GM18520 (cell line): ENCODE results near the gene NSUN2.
"Not testable (repeated sequence)": the region's sequence is repeated elsewhere in the genome, so short reads cannot be mapped to it uniquely, and the experiment has no call there.

ENCODE experiments used
- ATAC-seq: cut with Tn5 transposase; IDR thresholded peaks from one replicate; pipeline ENCODE4 v1.9.1; 2021; ENCODE audit not compliant: unreplicated experiment

NSUN2 gene

GRCh38 chr5:6645571-6646362 is 12.9 kb upstream of the NSUN2 start:
- ATAC-seq, result not testable (repeated sequence)

DNA sequence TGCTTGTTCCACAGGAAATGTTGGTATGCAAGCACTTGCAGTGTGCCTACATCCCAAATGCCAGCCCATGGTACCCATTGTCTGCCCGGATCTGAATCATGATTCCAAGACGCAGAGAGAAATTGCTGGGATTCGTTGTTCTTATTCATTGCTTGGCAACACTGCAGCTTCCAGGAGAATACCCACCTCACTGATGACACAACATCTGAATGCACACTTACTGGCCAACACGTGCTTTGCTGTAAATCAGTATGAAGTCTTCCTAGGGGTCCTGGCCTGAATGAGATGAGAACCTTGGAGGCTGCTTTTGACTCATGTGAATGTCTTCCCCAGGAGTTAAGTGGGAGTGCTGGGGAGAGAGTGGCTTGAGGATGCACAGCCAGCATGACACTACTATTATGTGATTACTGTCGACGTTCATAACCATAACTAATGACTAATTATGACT is 12.0 kb upstream of the NSUN2 start:
- no peak for ATAC-seq

DNA sequence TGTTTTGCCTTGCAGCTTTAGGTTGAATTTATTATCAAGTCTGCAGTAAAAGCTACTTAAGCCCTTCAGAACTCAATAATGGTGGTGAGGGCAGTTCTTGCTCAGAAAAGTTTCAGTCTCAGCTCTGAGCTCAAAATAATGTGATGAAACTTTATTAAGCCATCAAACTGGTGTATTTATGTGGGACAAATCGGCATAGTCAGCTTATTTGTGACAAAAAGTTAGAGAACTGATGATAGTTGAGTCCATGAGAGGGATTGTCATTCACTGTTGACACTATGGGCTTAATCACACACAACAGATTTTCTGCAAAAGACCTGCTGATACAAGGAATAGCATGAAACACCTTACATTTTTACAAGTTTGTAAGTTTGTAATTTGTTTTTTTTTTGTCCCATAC is 9.8 kb upstream of the NSUN2 start:
- no peak for ATAC-seq

DNA sequence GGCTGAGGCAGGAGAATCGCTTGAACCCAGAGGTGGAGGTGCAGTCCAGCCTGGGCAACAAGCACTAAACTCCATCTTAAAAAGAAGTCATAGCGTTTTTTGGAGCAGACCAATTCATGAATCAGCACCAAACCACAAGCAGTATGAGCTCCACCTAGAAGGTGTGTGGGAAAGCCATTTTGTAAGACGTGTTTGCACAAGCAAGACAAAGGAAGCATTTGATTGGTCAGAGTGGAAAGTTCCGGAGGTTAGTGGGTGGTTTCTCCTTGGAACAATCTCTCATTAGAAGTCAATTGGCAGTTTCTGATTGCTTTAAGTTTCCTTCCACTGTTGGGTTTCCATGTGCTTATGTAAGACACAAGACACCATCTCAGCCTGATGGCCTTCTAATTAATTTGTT is 5.4 kb upstream of the NSUN2 start:
- ATAC-seq, result no peak

DNA sequence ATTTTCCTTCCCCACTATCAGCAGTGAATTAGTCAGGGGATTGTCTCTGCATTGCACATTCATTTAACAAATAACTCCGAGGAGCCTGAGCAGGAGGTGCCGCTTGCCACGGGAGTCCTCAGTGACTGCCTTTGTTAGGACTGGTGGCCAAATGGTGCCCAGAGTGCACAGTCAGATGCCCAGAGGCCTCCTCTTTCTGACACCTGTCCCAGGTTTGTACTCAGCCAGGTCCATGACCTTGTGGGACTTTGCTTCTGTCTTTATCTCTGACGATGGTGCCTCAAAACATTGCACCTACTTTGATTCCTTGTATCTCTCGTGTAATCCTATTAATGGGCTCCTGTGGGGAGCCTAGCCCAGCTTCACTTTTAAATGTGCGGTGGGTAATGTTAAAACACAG is 4.7 kb upstream of the NSUN2 start:
- no peak for ATAC-seq

DNA sequence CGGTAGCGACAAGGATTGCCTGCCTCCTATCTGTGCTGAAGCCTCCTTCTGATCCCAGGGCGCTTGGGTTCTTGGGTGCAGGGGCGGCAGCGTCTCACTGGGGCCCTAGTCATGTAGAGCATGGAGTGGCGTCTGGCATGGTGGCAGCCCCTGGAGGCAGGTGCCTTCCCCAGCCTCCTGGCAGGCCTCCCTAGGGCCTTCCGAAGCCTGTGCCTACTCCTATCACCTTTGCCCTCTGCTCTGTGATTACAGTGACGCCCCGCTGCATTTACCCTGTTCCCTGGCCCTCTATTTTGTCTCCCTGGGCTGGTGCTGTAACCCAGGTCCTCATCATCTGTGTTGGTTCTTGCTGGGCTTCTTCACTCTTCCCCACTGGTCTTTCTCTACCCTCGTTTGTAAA is 4.2 kb upstream of the NSUN2 start:
- no peak for ATAC-seq

GRCh38 chr5:6636293-6636692 is 3.4 kb upstream of the NSUN2 start:
- no peak for ATAC-seq

DNA sequence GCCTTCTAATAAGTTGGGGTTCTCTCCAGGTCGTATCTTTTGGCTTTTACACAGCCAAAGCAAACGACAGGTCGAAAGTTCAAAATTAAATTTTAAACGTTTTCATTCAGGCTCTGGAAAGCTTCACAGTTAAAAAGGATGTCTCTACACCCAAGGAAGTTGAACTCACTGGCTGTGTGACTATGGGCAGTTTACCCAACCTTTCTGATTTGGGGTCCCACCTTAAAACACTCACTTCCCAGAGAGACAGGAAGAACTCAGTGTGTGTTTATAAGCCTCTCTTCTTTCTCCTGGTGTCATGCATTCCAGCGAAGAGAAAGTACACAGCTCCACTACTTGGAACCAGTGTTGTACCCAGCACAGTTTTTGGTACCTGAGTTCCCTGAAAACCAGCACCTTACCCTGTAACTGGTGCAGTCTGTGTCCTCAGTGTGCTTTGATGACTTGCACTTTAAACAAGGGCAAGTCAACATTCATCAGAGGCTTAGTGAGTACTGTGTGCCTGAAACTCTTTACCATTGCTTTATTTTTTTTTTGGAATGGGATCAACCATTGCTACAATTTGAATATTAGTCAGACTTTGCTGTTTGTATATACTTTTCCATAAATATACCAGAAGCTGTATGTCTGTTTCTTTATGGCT is 2.1 kb upstream of the NSUN2 start:
- ATAC-seq, result no peak

GRCh38 chr5:6634306-6634705 is 1.5 kb upstream of the NSUN2 start:
- ATAC-seq, result no peak

- peak; percentile 45 for ATAC-seq
Measured at GRCh38 chr5:6633469-6634245, 813 bp upstream of the NSUN2 start.

GRCh38 chr5:6632324-6632887 is 438 bp downstream of the NSUN2 start:
- ATAC-seq, result peak; percentile 15

- ATAC-seq, result no peak
Measured at GRCh38 chr5:6631441-6631840, 1.4 kb downstream of the NSUN2 start.

DNA sequence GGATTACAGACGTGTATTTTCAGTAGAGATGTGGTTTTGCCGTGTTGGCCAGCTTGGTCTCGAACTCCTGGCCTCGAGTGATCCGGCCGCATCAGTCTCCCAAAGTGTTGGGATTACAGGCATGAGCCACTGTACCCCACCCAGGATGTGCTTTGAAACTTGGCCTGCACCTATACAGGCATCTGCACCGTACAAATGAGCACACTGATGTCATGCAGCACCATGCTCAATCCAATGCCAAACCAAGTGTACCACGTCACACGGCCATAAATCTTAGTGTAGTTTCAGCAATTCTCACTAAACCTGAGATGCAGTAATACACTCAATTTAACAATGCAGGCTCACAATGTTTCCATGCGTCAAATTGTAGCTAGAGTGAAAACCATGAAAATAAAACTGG is 6.3 kb downstream of the NSUN2 start:
- ATAC-seq, result no peak

DNA sequence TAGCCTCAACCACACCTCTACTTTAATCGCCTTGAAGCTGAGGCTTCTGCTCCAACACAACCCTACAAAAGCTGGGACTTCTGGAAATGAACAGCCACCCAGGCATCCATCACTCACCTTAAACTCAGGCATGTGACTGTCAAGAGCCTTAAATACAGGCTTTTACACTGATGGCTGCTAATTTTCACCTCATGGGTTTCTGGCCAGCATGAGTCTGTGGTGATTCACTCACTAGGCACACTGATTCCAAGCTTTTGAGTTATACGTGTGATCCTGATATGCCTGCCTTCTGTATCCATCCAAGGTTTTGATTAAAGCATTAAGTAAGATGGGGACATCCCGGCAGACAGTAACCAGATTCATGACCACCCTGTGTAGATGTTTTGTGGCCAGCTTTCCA is 8.9 kb downstream of the NSUN2 start:
- no peak for ATAC-seq

GRCh38 chr5:6623228-6623627 is 9.6 kb downstream of the NSUN2 start:
- ATAC-seq, result no peak

DNA sequence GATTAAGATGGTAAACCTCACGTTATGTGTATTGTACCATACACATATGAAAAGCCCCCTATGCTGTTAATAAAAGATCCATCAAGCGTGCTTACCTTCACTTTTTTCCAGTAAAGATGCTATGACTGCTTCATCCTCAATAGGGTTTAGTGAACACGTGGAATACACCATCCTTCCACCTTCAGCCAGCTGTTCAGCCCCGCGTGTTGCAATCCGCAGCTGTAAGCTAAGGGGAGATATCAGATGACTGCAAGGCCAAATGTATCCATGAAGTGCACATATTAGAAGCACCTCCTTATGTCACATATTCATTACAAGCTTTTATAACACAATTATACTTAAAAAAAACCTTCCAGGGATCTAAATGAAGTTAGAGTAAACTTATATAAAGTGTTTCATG is 16.2 kb downstream of the NSUN2 start:
- no peak for ATAC-seq

DNA sequence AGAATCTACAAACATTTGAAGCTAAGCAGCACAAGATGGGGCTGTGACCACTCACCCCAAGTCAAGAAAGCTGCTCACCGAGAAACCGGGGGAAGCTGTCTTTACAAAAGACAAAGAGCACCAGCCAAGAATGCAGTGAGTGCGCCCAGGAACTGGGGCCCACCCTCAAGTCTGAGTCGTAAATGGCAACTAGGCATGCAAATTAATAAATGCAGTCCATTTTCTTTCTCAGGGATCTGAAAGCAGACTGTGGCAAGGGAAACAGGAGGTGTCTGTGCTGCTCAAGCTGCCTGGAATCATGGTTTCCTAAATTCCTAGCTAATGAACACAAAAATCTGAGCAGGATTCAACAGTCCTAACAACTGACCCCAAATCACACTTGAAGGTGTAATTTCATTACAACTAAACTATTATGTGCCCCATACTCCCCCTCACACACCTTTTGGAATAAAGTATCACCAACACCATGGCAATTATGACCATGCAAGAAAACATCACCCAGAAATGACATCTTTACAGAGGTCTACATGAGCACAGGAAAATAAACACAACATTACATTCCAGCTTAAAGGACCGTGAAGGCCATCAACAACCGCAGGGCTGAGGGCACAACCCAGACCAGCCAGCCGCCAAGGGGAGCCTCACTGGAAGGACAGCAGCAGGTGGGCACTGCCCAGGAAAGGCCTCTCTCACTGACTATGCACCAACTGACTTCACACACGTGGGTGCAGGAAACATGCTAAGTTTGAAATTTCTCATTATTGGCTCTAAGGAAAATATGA is 17.6 kb downstream of the NSUN2 start:
- no peak for ATAC-seq

- ATAC-seq, result no peak
Measured at GRCh38 chr5:6611334-6612256, 21.2 kb downstream of the NSUN2 start.

- no peak for ATAC-seq
Measured at GRCh38 chr5:6608016-6608415, 24.8 kb downstream of the NSUN2 start.

- no peak for ATAC-seq
Measured at GRCh38 chr5:6607559-6607936, 25.3 kb downstream of the NSUN2 start.
